SK-N-SH (cell line): ENCODE results near the gene RAB1B. TPM values are rescaled to one million over a fixed set of nuclear protein-coding genes. Genes with fewer than 3 reads are reported as not detected.

ENCODE experiments used
- CTCF ChIA-PET: fragments of 300-600, 350-600 bp; formaldehyde crosslinking; extraction: SDS; loops from one replicate; lab custom pipeline; 2021; lab: Yijun Ruan, JAX
- POLR2A ChIA-PET: fragments of 350-600 bp; sonication (Branson Sonifier 250); formaldehyde crosslinking; extraction: SDS; loops from one replicate; lab custom pipeline; 2020; ENCODE audit warnings: antibody characterized with exemption, inconsistent platforms; lab: Yijun Ruan, JAX
- DNase-seq: peaks from one replicate; pipeline ENCODE4 v3.0.0; 2012
- H2AFZ ChIP-seq: fragments of 200-600 bp; sonication (generic); 2 replicates; pipeline ENCODE4 v1.8.1; 2016; ENCODE audit warnings: antibody characterized with exemption, mild to moderate bottlenecking, low read depth
- H3F3A ChIP-seq: fragments of 200-600 bp; sonication (generic); replicated peaks from 2 replicates; pipeline ENCODE3; 2016; ENCODE audit warnings: antibody characterized with exemption, mild to moderate bottlenecking; ENCODE audit not compliant: insufficient read depth
- H3K27ac ChIP-seq, 2 experiments: fragments of 200-500 bp in 1 of 2; fragments of 200-600 bp in 1 of 2; sonication (Bioruptor generic) in 1 of 2; sonication (generic), shearing (Covaris generic) in 1 of 2; 2 replicates each; pipeline versions ENCODE4 v1.5.1 to v1.6.1; 2014 to 2016; ENCODE audit warnings: low read depth in 2 of 2, inconsistent platforms in 1 of 2, low read length in 1 of 2, mild to moderate bottlenecking in 1 of 2, mixed read lengths in 1 of 2
- H3K27me3 ChIP-seq: fragments of 200-600 bp; sonication (generic), shearing (Covaris generic); 2 replicates; pipeline ENCODE4 v1.6.1; 2016; ENCODE audit warnings: mixed run types; ENCODE audit not compliant: insufficient read depth
- H3K36me3 ChIP-seq, 2 experiments: fragments of 200-500 bp in 1 of 2; fragments of 200-600 bp in 1 of 2; sonication (Bioruptor generic) in 1 of 2; sonication (generic) in 1 of 2; replicated peaks in 1 of 2; 2 replicates each; pipeline versions ENCODE3 to v1.5.1; 2014 to 2016; ENCODE audit warnings: low read length in 1 of 2, mild to moderate bottlenecking in 1 of 2; ENCODE audit not compliant: insufficient read depth in 2 of 2, control insufficient read depth in 1 of 2
- H3K4me1 ChIP-seq, 2 experiments: fragments of 200-500 bp in 1 of 2; fragments of 200-600 bp in 1 of 2; sonication (Bioruptor generic) in 1 of 2; sonication (generic), shearing (Covaris generic) in 1 of 2; 2 replicates each; pipeline versions ENCODE4 v1.5.1 to v1.6.1; 2014 to 2016; ENCODE audit warnings: low read depth in 1 of 2, low read length in 1 of 2, mixed run types in 1 of 2; ENCODE audit not compliant: insufficient read depth in 2 of 2, control insufficient read depth in 1 of 2
- H3K4me2 ChIP-seq: fragments of 200-600 bp; sonication (generic), shearing (Covaris generic); 2 replicates; pipeline ENCODE4 v1.6.1; 2017; ENCODE audit warnings: mixed run types
- H3K4me3 ChIP-seq, 2 experiments: fragments of 200-500 bp in 1 of 2; fragments of 200-600 bp in 1 of 2; sonication (Bioruptor generic) in 1 of 2; sonication (generic), shearing (Covaris generic) in 1 of 2; 2 replicates each; pipeline versions ENCODE4 v1.5.1 to v1.8.1; 2014 to 2016; ENCODE audit warnings: low read depth in 2 of 2, inconsistent platforms in 1 of 2, low read length in 1 of 2, mild to moderate bottlenecking in 1 of 2, mixed read lengths in 1 of 2, moderate library complexity in 1 of 2
- H3K79me2 ChIP-seq: fragments of 200-600 bp; sonication (generic); 2 replicates; pipeline ENCODE4 v1.8.1; 2017; ENCODE audit warnings: mild to moderate bottlenecking; ENCODE audit not compliant: insufficient read depth
- H3K9ac ChIP-seq: fragments of 200-600 bp; sonication (generic); 2 replicates; pipeline ENCODE4 v1.6.1; 2017; ENCODE audit warnings: mixed run types
- H3K9me2 ChIP-seq: fragments of 200-600 bp; sonication (generic); 2 replicates; pipeline ENCODE4 v1.6.1; 2017; ENCODE audit warnings: mixed run types
- H3K9me3 ChIP-seq: fragments of 200-600 bp; sonication (generic); 2 replicates; pipeline ENCODE4 v1.6.1; 2017; ENCODE audit warnings: mixed run types, mild to moderate bottlenecking, moderate library complexity
- H4K20me1 ChIP-seq: fragments of 200-600 bp; sonication (generic); 2 replicates; pipeline ENCODE4 v1.6.1; 2017; ENCODE audit warnings: mild to moderate bottlenecking, mixed run types; ENCODE audit not compliant: insufficient read depth
- CHD2 ChIP-seq: fragments of 150-350 bp; IDR thresholded peaks from 2 replicates; pipeline ENCODE4 v1.6.1; 2018; ENCODE audit warnings: low read length; ENCODE audit not compliant: partially characterized antibody
- FOSL2 ChIP-seq: IDR thresholded peaks from 2 replicates; pipeline ENCODE4 v1.4.0; 2012; ENCODE audit warnings: low read depth, mild to moderate bottlenecking, moderate library complexity, borderline replicate concordance
- FOXM1 ChIP-seq: IDR thresholded peaks from 2 replicates; pipeline ENCODE4 v1.4.0; 2012; ENCODE audit warnings: low read depth, mild to moderate bottlenecking
- IRF3 ChIP-seq: fragments of 150-350 bp; IDR thresholded peaks from 2 replicates; pipeline ENCODE4 v1.6.1; 2016; ENCODE audit warnings: mild to moderate bottlenecking, low read depth, low read length
- JUND ChIP-seq: IDR thresholded peaks from 2 replicates; pipeline ENCODE4 v1.4.0; 2012
- MEF2A ChIP-seq: IDR thresholded peaks from 2 replicates; pipeline ENCODE4 v1.4.0; 2012; ENCODE audit warnings: low read depth, borderline replicate concordance
- NRF1 ChIP-seq: IDR thresholded peaks from 2 replicates; pipeline ENCODE4 v1.6.1; 2012; ENCODE audit warnings: low read depth, mild to moderate bottlenecking, low read length
- POLR2AphosphoS5 ChIP-seq: IDR thresholded peaks from 2 replicates; pipeline ENCODE4 v1.6.1; 2012; ENCODE audit warnings: low read depth, low read length
- RAD21 ChIP-seq: IDR thresholded peaks from 2 replicates; pipeline ENCODE4 v1.6.1; 2012; ENCODE audit warnings: mild to moderate bottlenecking, low read length
- RCOR1 ChIP-seq: fragments of 150-350 bp; IDR thresholded peaks from 2 replicates; pipeline ENCODE4 v1.6.1; 2017; ENCODE audit warnings: antibody characterized with exemption, low read length
- RXRA ChIP-seq: IDR thresholded peaks from 2 replicates; pipeline ENCODE4 v1.4.0; 2012; ENCODE audit warnings: low read depth, mild to moderate bottlenecking, borderline replicate concordance
- SMC3 ChIP-seq: IDR thresholded peaks from 2 replicates; pipeline ENCODE4 v1.6.1; 2012; ENCODE audit warnings: low read depth, low read length, improper control_type of control experiment
- TAF1 ChIP-seq: IDR thresholded peaks from 2 replicates; pipeline ENCODE4 v1.6.1; 2012; ENCODE audit warnings: low read depth, mild to moderate bottlenecking, low read length, moderate library complexity, borderline replicate concordance
- YY1 ChIP-seq: IDR thresholded peaks from 2 replicates; pipeline ENCODE4 v1.4.0; 2012; ENCODE audit warnings: low read depth, mild to moderate bottlenecking
- WGBS: methylation state at CpG from one replicate; pipeline ENCODE4 v1.1.6; 2017; ENCODE audit warnings: low lambda C conversion rate; 5-methylcytosine and 5-hydroxymethylcytosine counted together
- polyA plus RNA-seq, 3 experiments: library from polyadenylated mRNA; depleted of rRNA; stranded (reverse); fragments of >200 nt; gene quantifications; 2 replicates each; pipeline ENCODE4 v1.2.3, GENCODE V29; 2012
- TF ChIP-seq, protein P1 (sequence below): IDR thresholded peaks from 2 replicates; pipeline ENCODE4 v1.6.1; 2012; ENCODE audit warnings: mild to moderate bottlenecking, low read depth, low read length, moderate library complexity

The RAB1B gene
- polyA plus RNA-seq, 1 of the 3 experiments (the other 2 are of a cell fraction) = 208 TPM

GRCh38 chr11:66272596-66272995 lies 4.2 kb downstream of the RAB1B start:
- Histone ChIP-seq H3K4me3 (no peak overlapping the region), H3K36me3 (peaks cover 26 to 45% of the 10 kb centered on the region in 2 experiments), H2AFZ (no peak overlapping the region), H3K9me2 (no peaks in the 10 kb centered on the region), H4K20me1 (no peaks in the 10 kb centered on the region; the same call in none of the 2 replicates), H3F3A (peaks cover 20% of the 10 kb centered on the region), H3K27me3 (no peaks in the 10 kb centered on the region), H3K9me3 (no peaks in the 10 kb centered on the region), H3K9ac (no peak overlapping the region), H3K79me2 (peaks cover 34% of the 10 kb centered on the region), H3K4me2 (no peak overlapping the region), H3K27ac (no peak overlapping the region), H3K4me1 (peaks cover 7 to 11% of the 10 kb centered on the region in 2 experiments; a peak in 2 of 4 replicates)
- ChIA-PET POLR2A (no interaction called here), CTCF (interaction anchor here (1.0 to 9.4 kb wide), 2 partner anchors 8 to 14 kb away, joined by 5 to 111 read pairs; partner anchors contain the start of gene CNIH2)
- TF ChIP-seq POLR2AphosphoS5 (no peak), SMC3 (no peak), RXRA (no peak)
- no peak for DNase-seq
- 100% methylated on average over 1 of the region's 2 CpGs for WGBS

DNA sequence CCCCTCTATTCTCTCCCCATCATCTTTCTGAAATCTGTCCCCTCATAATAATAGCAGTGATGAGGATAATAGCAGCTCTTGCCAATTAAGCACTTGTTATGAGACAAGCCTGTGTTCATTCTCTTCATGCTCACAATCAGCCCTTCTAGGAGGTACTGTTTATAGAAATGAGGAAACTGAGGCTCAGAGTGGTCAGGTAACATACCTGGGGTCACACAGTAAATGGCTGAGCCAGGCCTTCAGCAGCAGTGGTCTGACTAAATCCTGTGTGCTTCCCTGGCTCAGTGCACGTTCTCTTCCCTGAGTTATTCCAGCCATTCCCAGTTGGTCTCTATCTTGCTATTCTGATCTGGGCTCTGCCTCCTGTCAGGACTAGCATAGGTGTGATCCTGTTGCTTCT lies 5.8 kb downstream of the RAB1B start:
- Histone ChIP-seq H3F3A (peaks cover 17% of the 10 kb centered on the region), H3K79me2 (peaks cover 29% of the 10 kb centered on the region), H3K27ac (no peak overlapping the region), H3K9ac (no peak overlapping the region), H3K9me2 (no peaks in the 10 kb centered on the region), H3K4me1 (peaks cover 11 to 12% of the 10 kb centered on the region in 2 experiments; a peak in 2 of 4 replicates), H3K36me3 (peaks cover 26 to 45% of the 10 kb centered on the region in 2 experiments), H3K9me3 (no peaks in the 10 kb centered on the region), H2AFZ (no peak overlapping the region), H3K4me3 (no peak overlapping the region), H3K4me2 (no peak overlapping the region), H3K27me3 (no peaks in the 10 kb centered on the region), H4K20me1 (no peaks in the 10 kb centered on the region; the same call in none of the 2 replicates)
- ChIA-PET CTCF (interaction anchor here (0.9 kb wide), 1 partner anchor 9 kb away, joined by 3 read pairs; no protein-coding TSS in a partner anchor), POLR2A (no interaction called here)
- TF ChIP-seq MEF2A = no peak
- no peak for TF ChIP-seq RCOR1
- TF ChIP-seq IRF3 = no peak
- TF ChIP-seq FOSL2 = no peak
- WGBS = 57% methylated on average over 1 of the region's 1 CpG
- no peak for DNase-seq

GRCh38 chr11:66275396-66275795 lies 7.0 kb downstream of the RAB1B start:
- POLR2A ChIA-PET = interaction anchor here (0.9 kb wide), 1 partner anchor 14 kb away, joined by 3 read pairs; the partner anchor contains the start of gene YIF1A
- Histone ChIP-seq H3K9ac (no peak overlapping the region), H4K20me1 (no peaks in the 10 kb centered on the region; the same call in none of the 2 replicates)
- TF ChIP-seq JUND (no peak), CHD2 (no peak), POLR2AphosphoS5 (no peak), RAD21 (no peak), NRF1 (no peak), MEF2A (no peak), FOXM1 (no peak), TAF1 (no peak), IRF3 (no peak), YY1 (no peak)
- TF ChIP-seq, protein P1, sequence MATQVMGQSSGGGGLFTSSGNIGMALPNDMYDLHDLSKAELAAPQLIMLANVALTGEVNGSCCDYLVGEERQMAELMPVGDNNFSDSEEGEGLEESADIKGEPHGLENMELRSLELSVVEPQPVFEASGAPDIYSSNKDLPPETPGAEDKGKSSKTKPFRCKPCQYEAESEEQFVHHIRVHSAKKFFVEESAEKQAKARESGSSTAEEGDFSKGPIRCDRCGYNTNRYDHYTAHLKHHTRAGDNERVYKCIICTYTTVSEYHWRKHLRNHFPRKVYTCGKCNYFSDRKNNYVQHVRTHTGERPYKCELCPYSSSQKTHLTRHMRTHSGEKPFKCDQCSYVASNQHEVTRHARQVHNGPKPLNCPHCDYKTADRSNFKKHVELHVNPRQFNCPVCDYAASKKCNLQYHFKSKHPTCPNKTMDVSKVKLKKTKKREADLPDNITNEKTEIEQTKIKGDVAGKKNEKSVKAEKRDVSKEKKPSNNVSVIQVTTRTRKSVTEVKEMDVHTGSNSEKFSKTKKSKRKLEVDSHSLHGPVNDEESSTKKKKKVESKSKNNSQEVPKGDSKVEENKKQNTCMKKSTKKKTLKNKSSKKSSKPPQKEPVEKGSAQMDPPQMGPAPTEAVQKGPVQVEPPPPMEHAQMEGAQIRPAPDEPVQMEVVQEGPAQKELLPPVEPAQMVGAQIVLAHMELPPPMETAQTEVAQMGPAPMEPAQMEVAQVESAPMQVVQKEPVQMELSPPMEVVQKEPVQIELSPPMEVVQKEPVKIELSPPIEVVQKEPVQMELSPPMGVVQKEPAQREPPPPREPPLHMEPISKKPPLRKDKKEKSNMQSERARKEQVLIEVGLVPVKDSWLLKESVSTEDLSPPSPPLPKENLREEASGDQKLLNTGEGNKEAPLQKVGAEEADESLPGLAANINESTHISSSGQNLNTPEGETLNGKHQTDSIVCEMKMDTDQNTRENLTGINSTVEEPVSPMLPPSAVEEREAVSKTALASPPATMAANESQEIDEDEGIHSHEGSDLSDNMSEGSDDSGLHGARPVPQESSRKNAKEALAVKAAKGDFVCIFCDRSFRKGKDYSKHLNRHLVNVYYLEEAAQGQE = no peak

More at GRCh38 chr11:66275396-66275795, 7.0 kb downstream of the RAB1B start:
- no peaks in the 10 kb centered on the region for H3K9me2 ChIP-seq
- H3K4me2 ChIP-seq = no peak overlapping the region
- whole genome bisulfite sequencing = 96% methylated on average over 5 of the region's 8 CpGs
- CTCF ChIA-PET = no interaction called here
- no peak overlapping the region for H2AFZ ChIP-seq
- H3K36me3 ChIP-seq = peaks cover 21 to 45% of the 10 kb centered on the region in 2 experiments
- H3F3A ChIP-seq = peaks cover 18% of the 10 kb centered on the region
- no peak overlapping the region for H3K4me3 ChIP-seq
- DNase-seq = no peak
- H3K27ac ChIP-seq = no peak overlapping the region
- H3K4me1 ChIP-seq = peaks cover 2 to 20% of the 10 kb centered on the region in 2 experiments; a peak in 2 of 4 replicates
- H3K27me3 ChIP-seq = no peaks in the 10 kb centered on the region
- no peaks in the 10 kb centered on the region for H3K9me3 ChIP-seq
- peaks cover 17% of the 10 kb centered on the region for H3K79me2 ChIP-seq
